NB4 (cell line): Measurements from ENCODE around the gene TMC6.

Experiments
- DNase-seq: peaks from one replicate; pipeline ENCODE4 v3.0.0; 2010; ENCODE audit warnings: low read depth
- H3K4me3 ChIP-seq: one replicate; pipeline ENCODE4 v1.5.1; 2011; ENCODE audit warnings: mild to moderate bottlenecking, low read depth, low read length, moderate library complexity
- CTCF ChIP-seq: IDR thresholded peaks from one replicate; pipeline ENCODE4 v1.5.1; 2012; ENCODE audit warnings: low read depth, low read length
- MYC ChIP-seq: IDR thresholded peaks from 2 replicates; pipeline ENCODE4 v1.6.1; 2011; ENCODE audit warnings: low read depth, low read length
- POLR2A ChIP-seq: IDR thresholded peaks from 2 replicates; pipeline ENCODE4 v1.6.1; 2011; ENCODE audit warnings: mild to moderate bottlenecking; ENCODE audit not compliant: insufficient read length; ENCODE audit errors: extremely low read depth
- TF ChIP-seq, protein P1 (sequence below): IDR thresholded peaks from 2 replicates; pipeline ENCODE4 v1.6.1; 2011; ENCODE audit warnings: low read depth, low read length

The TMC6 gene

DNA sequence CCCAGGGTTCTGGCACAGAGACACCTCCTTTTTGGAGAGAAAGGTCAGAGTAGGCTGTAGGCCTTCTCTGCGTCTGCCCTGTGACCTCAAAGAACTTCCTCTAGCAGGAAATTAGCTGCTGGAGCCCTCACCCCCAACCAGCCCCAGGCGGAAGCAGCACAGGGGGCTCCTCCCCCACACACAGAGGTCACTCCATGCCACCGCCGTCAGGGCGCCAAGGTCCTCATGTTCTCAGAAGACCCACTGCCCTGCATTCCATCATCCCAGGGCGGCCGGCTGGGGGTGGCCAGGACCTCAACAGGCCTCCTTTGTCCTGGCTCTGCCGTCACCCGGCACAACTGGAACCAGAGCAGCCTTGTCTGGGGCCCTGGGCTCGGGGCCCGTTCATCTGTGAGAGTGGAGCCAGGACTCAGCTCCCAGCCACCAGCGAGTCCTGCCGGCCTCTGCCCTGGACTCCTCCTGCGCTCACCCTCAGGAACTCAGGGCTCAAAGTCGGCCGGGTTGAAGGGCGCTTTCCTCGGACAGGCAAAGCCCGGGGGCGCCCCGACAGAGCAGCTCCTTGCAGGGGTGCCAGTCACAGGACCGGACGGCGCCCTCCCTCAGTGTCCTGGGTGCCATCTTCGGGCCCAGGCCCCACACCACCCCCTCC, 1.2 kb downstream of the TMC6 start:
- peak overlapping the region; percentile 70 for H3K4me3 ChIP-seq
- peak; percentile 91 for DNase-seq
- TF ChIP-seq, protein P1, sequence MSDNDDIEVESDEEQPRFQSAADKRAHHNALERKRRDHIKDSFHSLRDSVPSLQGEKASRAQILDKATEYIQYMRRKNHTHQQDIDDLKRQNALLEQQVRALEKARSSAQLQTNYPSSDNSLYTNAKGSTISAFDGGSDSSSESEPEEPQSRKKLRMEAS, result peak; percentile 61
- TF ChIP-seq MYC (peak; percentile 49; the same call in 1 of the 2 replicates), POLR2A (peak; percentile 41), CTCF (no peak)

GRCh38 chr17:78126895-78127238, 1.7 kb downstream of the TMC6 start:
- TF ChIP-seq CTCF (no peak), MYC (no peak), POLR2A (no peak)
- TF ChIP-seq, protein P1, result no peak
- no peak for DNase-seq
- peak overlapping the region; percentile 70 for H3K4me3 ChIP-seq

DNA sequence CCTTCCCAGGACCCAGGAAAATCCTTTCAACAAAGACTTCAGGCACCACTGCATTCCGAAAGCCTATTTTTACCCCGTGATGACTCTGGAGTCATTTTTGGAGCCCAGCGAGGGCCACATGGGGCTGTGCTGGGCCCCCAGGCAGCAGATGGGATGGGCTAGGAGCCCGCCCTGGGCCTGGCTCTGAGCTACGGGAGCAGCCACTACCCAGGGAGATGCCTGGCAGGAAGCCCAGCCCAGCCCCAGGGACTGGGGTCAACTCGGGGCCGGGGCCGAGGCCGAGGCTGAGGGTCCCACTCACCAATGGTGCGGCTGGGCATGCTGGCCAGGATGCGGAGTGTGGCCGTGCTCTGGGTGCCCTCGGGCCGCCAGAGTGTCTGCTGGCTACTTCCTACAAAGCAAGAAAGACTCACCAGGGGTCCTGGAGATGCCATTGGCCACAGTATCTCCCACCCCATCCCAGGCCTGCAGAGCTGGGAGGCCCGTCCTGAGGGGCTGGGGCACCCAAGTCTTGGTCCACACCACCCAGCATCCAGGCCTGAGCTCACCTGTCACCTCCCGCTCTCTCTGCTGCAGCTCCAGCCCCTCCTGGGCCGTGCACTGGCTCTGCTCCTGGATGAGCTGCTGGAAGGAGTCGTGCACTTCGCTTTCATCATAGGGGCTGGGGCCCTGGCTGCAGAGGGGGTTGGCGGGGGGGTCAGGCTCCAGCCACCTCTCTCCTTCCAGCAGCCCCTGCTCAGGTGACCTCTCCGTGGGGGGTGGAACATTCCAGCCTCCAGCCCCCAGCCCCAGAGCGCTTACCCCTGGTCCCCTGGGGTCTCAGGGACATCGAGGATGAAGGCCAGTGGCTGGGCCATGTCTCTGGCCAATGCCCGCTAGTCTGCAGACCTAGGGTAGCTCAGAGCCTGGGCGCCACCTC, 2.3 kb downstream of the TMC6 start:
- TF ChIP-seq CTCF, result no peak
- TF ChIP-seq, protein P1, result no peak
- TF ChIP-seq MYC, result no peak
- TF ChIP-seq POLR2A, result no peak
- DNase-seq, result no peak
- H3K4me3 ChIP-seq, result peak overlapping the region; percentile 70

GRCh38 chr17:78125138-78125913, 3.2 kb downstream of the TMC6 start:
- no peak for DNase-seq
- TF ChIP-seq CTCF, result no peak
- TF ChIP-seq POLR2A, result no peak
- TF ChIP-seq MYC, result no peak
- TF ChIP-seq, protein P1, result no peak
- H3K4me3 ChIP-seq, result peak overlapping the region; percentile 27

- no peak for DNase-seq
- peak overlapping the region; percentile 27 for H3K4me3 ChIP-seq
- TF ChIP-seq, protein P1, result no peak
- TF ChIP-seq POLR2A (no peak), MYC (no peak), CTCF (no peak)
Measured at GRCh38 chr17:78124836-78125137, 3.8 kb downstream of the TMC6 start.
